ENCODE measurements around the gene CALHM5.

The CALHM5 gene

GRCh38 chr6:116512111-116512559, 696 bp downstream of the CALHM5 start:
- no peak for DNase-seq

- DNase-seq, result no peak
Measured at GRCh38 chr6:116512734-116513133, 1.3 kb downstream of the CALHM5 start.

- no peak for DNase-seq
Measured at GRCh38 chr6:116513224-116513875, 1.9 kb downstream of the CALHM5 start.

- no peak for DNase-seq
Measured at GRCh38 chr6:116514111-116514510, 2.7 kb downstream of the CALHM5 start.

- DNase-seq, result no peak
Measured at GRCh38 chr6:116515141-116515540, 3.7 kb downstream of the CALHM5 start.

- no peak for DNase-seq
Measured at GRCh38 chr6:116518621-116519368, 7.4 kb downstream of the CALHM5 start.

- DNase-seq, result no peak
Measured at GRCh38 chr6:116522896-116523295, 11.5 kb downstream of the CALHM5 start.

GRCh38 chr6:116524236-116524635, 12.8 kb downstream of the CALHM5 start:
- no peak for DNase-seq

GRCh38 chr6:116528133-116528532, 16.7 kb downstream of the CALHM5 start:
- DNase-seq, result no peak

- no peak for DNase-seq
Measured at GRCh38 chr6:116528780-116529179, 17.3 kb downstream of the CALHM5 start.

- DNase-seq, result no peak
Measured at GRCh38 chr6:116529466-116530290, 18.2 kb downstream of the CALHM5 start.

- no peak for DNase-seq
Measured at GRCh38 chr6:116530436-116530835, 19.0 kb downstream of the CALHM5 start.

GRCh38 chr6:116531675-116532570, 20.5 kb downstream of the CALHM5 start:
- peak; percentile 1 to 48 (median 6) for DNase-seq

- no peak for DNase-seq
Measured at GRCh38 chr6:116533233-116533957, 22.0 kb downstream of the CALHM5 start.

- DNase-seq, result no peak
Measured at GRCh38 chr6:116535109-116535508, 23.7 kb downstream of the CALHM5 start.

GRCh38 chr6:116536216-116536621, 24.8 kb downstream of the CALHM5 start:
- DNase-seq, result no peak

GRCh38 chr6:116542426-116542825, 31.0 kb downstream of the CALHM5 start:
- no peak for DNase-seq

- DNase-seq, result no peak
Measured at GRCh38 chr6:116543149-116543548, 31.7 kb downstream of the CALHM5 start.

GRCh38 chr6:116545651-116546050, 34.2 kb downstream of the CALHM5 start, which contains the start of gene TRAPPC3L:
Gene TRAPPC3L, minus strand, starts transcription at chr6:116545684. Its CDS starts 170 bp downstream, at chr6:116545514.
- no peak for DNase-seq

- no peak for DNase-seq
Measured at GRCh38 chr6:116547358-116547757, 35.9 kb downstream of the CALHM5 start.

GRCh38 chr6:116550796-116551195, 39.4 kb downstream of the CALHM5 start:
- no peak for DNase-seq

- no peak for DNase-seq
Measured at GRCh38 chr6:116553451-116553850, 42.0 kb downstream of the CALHM5 start, which contains the start of gene CALHM4. Gene CALHM4, plus strand, starts transcription at chr6:116553751. Its CDS starts 43 bp downstream, at chr6:116553794.

Measured in activated CD4-positive, CD25-positive, alpha-beta regulatory T cell (primary cell).